ENCODE measurements around the gene TEAD4.

The TEAD4 gene

GRCh38 chr12:2934371-2934770, 24.8 kb upstream of the TEAD4 start:
- no peak overlapping the region for H3K27ac ChIP-seq
- H3K36me3 ChIP-seq, result peaks cover 42 to 98% (median 78%) of the 10 kb centered on the region in 11 experiments
- H3K4me2 ChIP-seq, result no peak overlapping the region
- no peak for TF ChIP-seq Cebpa-rat (IDR thresholded peaks at IDR 0.05)
- H3K4me1 ChIP-seq, result peaks cover 0 to 12% (median 3%) of the 10 kb centered on the region in 10 experiments; a peak in 7 of 20 replicates
- no peak overlapping the region for H3K9ac ChIP-seq
- no peaks in the 10 kb centered on the region for H3K9me3 ChIP-seq (replicated peaks in 1 of 11)
- no peak overlapping the region for H3K4me3 ChIP-seq
- 0 out of 22 replicates have a peak, but pooled peaks cover 0 to 3% (median 0%) of the 10 kb centered on the region in 11 experiments for H4K20me1 ChIP-seq
- H3K27me3 ChIP-seq, result no peaks in the 10 kb centered on the region

- Histone ChIP-seq H3K4me3 (no peak overlapping the region), H3K36me3 (peaks cover 49 to 98% (median 81%) of the 10 kb centered on the region in 11 experiments), H3K27me3 (no peaks in the 10 kb centered on the region), H3K9me3 (replicated peaks in 1 of 11) (no peaks in the 10 kb centered on the region), H3K4me2 (no peak overlapping the region), H3K9ac (no peak overlapping the region), H4K20me1 (peaks cover 0 to 3% (median 0%) of the 10 kb centered on the region in 11 experiments; a peak in 1 of 22 replicates), H3K4me1 (peaks cover 0 to 12% (median 3%) of the 10 kb centered on the region in 10 experiments; a peak in 7 of 20 replicates), H3K27ac (no peak overlapping the region)
- TF ChIP-seq Cebpa-rat (IDR thresholded peaks at IDR 0.05), result no peak
These were observed 22.9 kb upstream of the TEAD4 start for GRCh38 chr12:2936301-2936700.

GRCh38 chr12:2937500-2937899, 21.7 kb upstream of the TEAD4 start:
- H3K4me2 ChIP-seq, result no peak overlapping the region
- H3K27me3 ChIP-seq, result no peaks in the 10 kb centered on the region
- no peak overlapping the region for H3K9ac ChIP-seq
- no peak for TF ChIP-seq Cebpa-rat (IDR thresholded peaks at IDR 0.05)
- H3K4me1 ChIP-seq, result peaks cover 0 to 6% (median 0%) of the 10 kb centered on the region in 10 experiments; a peak in 1 of 20 replicates
- no peak overlapping the region for H3K4me3 ChIP-seq
- H3K27ac ChIP-seq, result no peak overlapping the region
- peaks cover 0 to 3% (median 0%) of the 10 kb centered on the region in 11 experiments; a peak in 1 of 22 replicates for H4K20me1 ChIP-seq
- no peaks in the 10 kb centered on the region for H3K9me3 ChIP-seq (replicated peaks in 1 of 11)
- H3K36me3 ChIP-seq, result peaks cover 48 to 94% (median 75%) of the 10 kb centered on the region in 11 experiments

- Histone ChIP-seq H4K20me1 (no peaks in the 10 kb centered on the region; a peak in 1 of 22 replicates), H3K27me3 (no peaks in the 10 kb centered on the region)
These were observed 20.0 kb upstream of the TEAD4 start for GRCh38 chr12:2939191-2939590.

GRCh38 chr12:2940564-2940963, 18.6 kb upstream of the TEAD4 start:
- Histone ChIP-seq H3K27me3 (no peaks in the 10 kb centered on the region), H3K9me3 (replicated peaks in 1 of 11) (no peaks in the 10 kb centered on the region), H3K36me3 (peaks cover 32 to 63% (median 44%) of the 10 kb centered on the region in 11 experiments), H3K4me1 (peaks cover 0 to 6% (median 0%) of the 10 kb centered on the region in 10 experiments; a peak in 1 of 20 replicates), H4K20me1 (no peaks in the 10 kb centered on the region; a peak in 1 of 22 replicates), H3K4me3 (no peak overlapping the region), H3K4me2 (no peak overlapping the region), H3K9ac (no peak overlapping the region), H3K27ac (no peak overlapping the region)
- no peak for TF ChIP-seq Cebpa-rat (IDR thresholded peaks at IDR 0.05)

More at GRCh38 chr12:2939191-2939590, 20.0 kb upstream of the TEAD4 start:
- Histone ChIP-seq H3K9ac (no peak overlapping the region), H3K4me1 (peaks cover 0 to 6% (median 0%) of the 10 kb centered on the region in 10 experiments; a peak in 1 of 20 replicates), H3K4me2 (no peak overlapping the region), H3K36me3 (peaks cover 36 to 77% (median 58%) of the 10 kb centered on the region in 11 experiments), H3K27ac (no peak overlapping the region), H3K9me3 (replicated peaks in 1 of 11) (no peaks in the 10 kb centered on the region), H3K4me3 (no peak overlapping the region)
- TF ChIP-seq Cebpa-rat (IDR thresholded peaks at IDR 0.05), result no peak

- Histone ChIP-seq H4K20me1 (no peaks in the 10 kb centered on the region; a peak in 1 of 22 replicates), H3K4me3 (no peak overlapping the region), H3K36me3 (peaks cover 28 to 53% (median 39%) of the 10 kb centered on the region in 11 experiments), H3K4me2 (no peak overlapping the region), H3K4me1 (peaks cover 0 to 4% (median 0%) of the 10 kb centered on the region in 10 experiments; a peak in 1 of 20 replicates), H3K27me3 (no peaks in the 10 kb centered on the region), H3K9me3 (replicated peaks in 1 of 11) (no peaks in the 10 kb centered on the region), H3K9ac (no peak overlapping the region), H3K27ac (no peak overlapping the region)
- TF ChIP-seq Cebpa-rat (IDR thresholded peaks at IDR 0.05), result no peak
These were observed 17.7 kb upstream of the TEAD4 start for GRCh38 chr12:2941524-2941923.

GRCh38 chr12:2944401-2945047, 14.7 kb upstream of the TEAD4 start:
- H4K20me1 ChIP-seq, result no peaks in the 10 kb centered on the region; a peak in 1 of 22 replicates
- peaks cover 0 to 10% (median 0%) of the 10 kb centered on the region in 10 experiments; a peak in 3 of 20 replicates for H3K4me1 ChIP-seq
- H3K36me3 ChIP-seq, result peaks cover 11 to 26% (median 16%) of the 10 kb centered on the region in 11 experiments; a peak in 21 of 22 replicates
- no peak overlapping the region for H3K9ac ChIP-seq
- H3K4me2 ChIP-seq, result no peak overlapping the region
- H3K27ac ChIP-seq, result no peak overlapping the region
- H3K27me3 ChIP-seq, result no peaks in the 10 kb centered on the region
- H3K4me3 ChIP-seq, result no peak overlapping the region
- no peak for TF ChIP-seq Cebpa-rat (IDR thresholded peaks at IDR 0.05)
- H3K9me3 ChIP-seq (replicated peaks in 1 of 11), result no peaks in the 10 kb centered on the region

GRCh38 chr12:2949411-2949810, 9.8 kb upstream of the TEAD4 start:
- TF ChIP-seq Cebpa-rat (IDR thresholded peaks at IDR 0.05), result no peak
- Histone ChIP-seq H3K27me3 (no peaks in the 10 kb centered on the region), H3K9ac (no peak overlapping the region), H3K4me2 (peak overlapping the region in 1 of 11 experiments; percentile 12; a peak in 2 of 22 replicates), H3K4me3 (no peak overlapping the region), H4K20me1 (no peaks in the 10 kb centered on the region; a peak in 1 of 22 replicates), H3K4me1 (peaks cover 0 to 11% (median 0%) of the 10 kb centered on the region in 10 experiments; a peak in 3 of 20 replicates), H3K36me3 (no peaks in the 10 kb centered on the region), H3K9me3 (replicated peaks in 1 of 11) (no peaks in the 10 kb centered on the region), H3K27ac (no peak overlapping the region)

- Histone ChIP-seq H3K27ac (no peak overlapping the region), H3K9ac (no peak overlapping the region)
These were observed 3.3 kb upstream of the TEAD4 start for GRCh38 chr12:2955888-2956287.

More at GRCh38 chr12:2955888-2956287, 3.3 kb upstream of the TEAD4 start:
- Histone ChIP-seq H4K20me1 (peaks cover 0 to 12% (median 8%) of the 10 kb centered on the region in 11 experiments; a peak in 17 of 22 replicates), H3K4me2 (no peak overlapping the region), H3K27me3 (no peaks in the 10 kb centered on the region; a peak in 1 of 22 replicates), H3K4me1 (peaks cover 20 to 26% (median 22%) of the 10 kb centered on the region in 10 experiments), H3K9me3 (replicated peaks in 1 of 11) (no peaks in the 10 kb centered on the region), H3K36me3 (no peaks in the 10 kb centered on the region), H3K4me3 (no peak overlapping the region)
- TF ChIP-seq Cebpa-rat (IDR thresholded peaks at IDR 0.05), result no peak

All from BLaER1 treated with 17β-estradiol and CSF1 and Interleukin-3, amounts not matched to agents 10 nM and 100 nM (cell line).